HG03442 (cell line): ENCODE data around the gene SLC25A2.
"Not testable (repeated sequence)": the region's sequence is repeated elsewhere in the genome, so short reads cannot be mapped to it uniquely, and the experiment has no call there.

Source experiments
- ATAC-seq: cut with Tn5 transposase; IDR thresholded peaks from one replicate; pipeline ENCODE4 v1.9.1; 2021; ENCODE audit warnings: mild to moderate bottlenecking, moderate library complexity; ENCODE audit not compliant: unreplicated experiment

SLC25A2 gene

DNA sequence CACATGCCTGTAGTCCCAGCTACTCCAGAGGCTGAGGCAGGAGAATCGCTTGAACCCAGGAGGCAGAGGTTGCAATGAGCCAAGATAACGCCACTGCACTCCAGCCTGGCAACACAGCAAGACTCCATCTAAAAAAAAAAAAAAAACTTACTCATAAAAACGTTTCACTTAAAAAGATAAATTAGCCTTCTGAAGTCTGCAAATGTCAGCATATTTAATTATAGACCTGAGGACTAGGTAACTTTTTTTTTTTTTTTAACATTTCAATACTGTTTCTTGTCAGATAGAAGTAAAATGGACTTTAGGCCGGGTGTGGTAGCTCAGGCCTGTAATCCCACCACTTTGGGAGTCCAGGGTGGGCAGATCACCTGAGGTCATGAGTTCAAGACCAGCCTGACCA is 13.1 kb upstream of the SLC25A2 start:
- not testable (repeated sequence) for ATAC-seq

DNA sequence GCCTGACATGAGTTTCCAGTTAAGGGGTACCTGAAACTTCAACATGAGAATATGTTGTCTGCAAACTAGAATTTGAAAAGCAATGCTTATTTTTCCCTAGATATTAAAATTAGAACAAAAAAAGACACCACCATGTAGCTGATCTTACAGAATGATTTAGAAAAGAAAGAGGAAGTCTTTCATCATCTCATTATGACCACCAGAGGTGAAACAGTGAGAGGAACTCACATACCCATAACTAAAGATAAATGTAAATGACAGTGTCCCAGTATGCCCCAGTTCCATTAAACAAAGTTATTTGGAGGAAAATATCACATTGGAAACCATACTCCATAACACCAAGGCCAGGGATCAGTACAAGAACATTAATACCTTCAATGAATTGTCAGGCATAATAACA is 9.9 kb upstream of the SLC25A2 start:
- no peak for ATAC-seq

DNA sequence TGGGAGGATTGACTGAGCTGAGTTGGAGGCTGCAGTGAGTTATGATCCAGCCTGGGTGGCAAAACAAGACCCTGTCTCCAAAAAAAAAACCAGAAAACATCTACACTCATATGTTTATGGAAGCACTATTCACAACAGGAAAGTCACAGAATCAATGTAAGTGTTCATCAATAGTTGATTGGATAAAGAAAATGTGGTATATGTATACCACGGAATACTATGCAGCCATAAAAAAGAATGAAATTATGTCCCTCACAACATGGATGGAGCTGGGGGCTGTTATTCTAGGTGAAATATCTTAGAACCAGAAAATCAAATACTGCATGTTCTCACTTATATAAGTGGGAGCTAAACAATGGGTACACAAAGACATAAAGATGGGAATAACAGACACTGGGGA is 2.8 kb upstream of the SLC25A2 start:
- ATAC-seq, result no peak

DNA sequence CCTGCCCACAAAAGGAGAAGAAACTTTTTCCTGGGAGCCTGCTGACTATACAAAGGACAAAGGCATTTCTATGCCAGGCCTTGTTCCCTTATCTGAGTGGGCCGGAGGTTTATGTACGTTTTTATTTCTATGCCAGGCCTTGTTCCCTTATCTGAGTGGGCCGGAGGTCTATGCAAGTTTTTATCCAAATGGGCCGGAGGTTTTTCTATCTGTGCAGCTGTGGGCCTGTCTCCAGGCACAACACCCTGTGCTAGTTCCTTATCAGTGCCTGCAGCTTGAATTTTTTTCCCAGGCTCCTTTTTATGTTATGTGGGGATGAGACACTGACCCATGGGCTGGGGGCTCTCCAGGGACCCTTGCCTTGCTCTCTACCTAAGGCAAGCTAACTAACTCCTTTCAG is 5.5 kb downstream of the SLC25A2 start:
- no peak for ATAC-seq

DNA sequence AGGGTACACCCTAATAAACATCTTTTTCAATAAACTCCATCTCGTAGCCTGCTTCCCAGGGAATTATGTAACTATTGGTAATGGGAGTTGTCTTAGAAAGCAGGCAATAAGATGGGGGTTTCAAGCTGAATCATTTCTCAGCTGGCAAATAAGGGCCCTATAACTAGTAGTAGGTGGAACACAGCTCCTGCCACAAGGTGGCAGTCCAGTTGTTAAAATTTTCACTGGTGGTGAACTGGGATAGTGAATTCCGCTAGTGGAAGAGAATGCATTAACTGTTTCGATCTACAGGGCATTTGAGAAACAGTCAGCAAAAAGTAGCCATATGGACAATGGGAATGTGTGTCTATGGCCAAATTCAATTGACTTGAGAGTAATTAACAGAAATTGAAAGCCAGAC is 30.9 kb downstream of the SLC25A2 start:
- no peak for ATAC-seq

DNA sequence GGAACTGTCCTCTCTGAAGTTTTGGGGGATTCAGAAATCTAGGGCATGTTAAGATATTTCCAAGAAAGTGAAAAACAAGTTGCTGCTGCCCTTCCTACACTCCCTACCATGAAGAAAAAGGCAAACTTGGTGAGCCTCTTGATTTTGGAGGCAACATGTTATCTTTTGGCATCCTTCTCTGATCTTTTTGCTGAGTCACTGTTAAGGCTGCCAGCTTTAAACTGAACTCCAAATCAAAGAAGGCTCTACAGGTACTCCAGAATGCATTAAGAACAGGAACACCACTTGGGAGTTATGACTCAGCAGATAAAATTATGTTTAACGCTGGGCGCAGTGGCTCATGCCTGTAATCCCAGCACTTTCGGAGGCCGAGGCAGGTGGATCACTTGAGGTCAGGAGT is 34.7 kb downstream of the SLC25A2 start:
- no peak for ATAC-seq

DNA sequence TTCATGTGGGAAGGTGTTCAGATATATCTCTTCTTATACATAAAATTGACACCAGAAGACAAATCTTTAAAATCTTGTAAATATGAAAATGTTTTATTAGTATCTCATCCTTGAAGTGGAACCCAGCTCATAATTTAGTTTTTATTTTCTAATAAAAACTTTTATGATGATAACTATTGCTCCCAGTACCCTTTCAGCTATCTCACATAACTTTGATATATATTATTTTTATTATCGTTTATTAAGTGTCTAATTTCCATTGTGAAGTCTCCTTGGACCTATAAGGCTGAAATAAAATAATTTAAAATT is 42.7 kb downstream of the SLC25A2 start:
- ATAC-seq, result no peak

DNA sequence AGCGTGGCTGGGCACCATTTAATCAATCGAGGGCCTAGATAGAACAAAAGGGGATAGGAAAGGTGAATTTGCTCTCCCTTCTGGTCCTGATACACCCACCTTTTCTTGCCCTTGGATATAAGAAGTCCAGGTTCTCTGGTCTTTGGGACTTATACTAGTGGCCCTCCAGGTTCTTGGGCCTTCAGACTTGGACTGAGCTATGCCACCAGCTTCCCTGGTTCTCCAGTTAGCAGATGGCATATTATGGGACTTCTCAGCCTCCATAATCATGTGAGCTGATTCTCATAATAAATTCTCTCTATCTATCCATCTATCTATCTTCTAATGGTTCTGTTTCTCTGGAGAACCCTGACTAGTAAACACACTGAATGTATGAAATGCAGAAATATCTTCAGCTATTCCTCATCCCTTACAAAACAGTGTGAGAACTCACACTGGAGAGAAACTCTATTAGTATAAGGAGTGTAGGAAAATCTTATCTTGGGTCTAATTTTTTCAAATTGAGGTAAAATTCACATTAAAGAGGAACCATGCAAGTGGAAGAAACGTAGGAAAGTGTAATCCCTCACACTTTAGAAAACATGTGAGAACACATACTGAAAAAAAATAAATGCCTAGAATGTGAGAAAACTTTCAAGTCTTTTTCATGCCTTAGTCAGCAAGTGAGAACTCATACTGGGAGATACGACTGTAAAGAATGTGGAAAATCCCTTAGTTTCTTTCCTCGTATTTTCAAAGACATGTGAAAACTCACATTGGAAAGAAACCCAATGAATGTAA is 43.2 kb downstream of the SLC25A2 start:
- ATAC-seq, result no peak

DNA sequence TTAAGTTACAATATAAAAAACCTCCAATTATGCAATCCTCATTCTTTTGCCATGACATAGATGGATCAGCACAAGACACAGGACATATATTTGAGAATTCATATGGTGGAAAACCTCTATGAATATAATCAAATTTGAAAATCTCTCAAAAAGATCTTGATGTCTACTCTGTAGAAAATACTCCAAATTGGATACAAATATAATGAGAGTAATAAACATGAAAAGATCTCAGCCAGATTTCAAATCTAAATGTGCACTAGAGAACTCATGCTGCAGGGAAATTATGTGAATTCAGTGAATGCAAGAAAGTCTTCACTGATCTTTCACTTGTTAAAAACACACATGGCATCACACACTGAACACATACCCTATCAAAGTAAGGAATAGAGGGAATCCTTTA is 44.9 kb downstream of the SLC25A2 start:
- ATAC-seq, result no peak

DNA sequence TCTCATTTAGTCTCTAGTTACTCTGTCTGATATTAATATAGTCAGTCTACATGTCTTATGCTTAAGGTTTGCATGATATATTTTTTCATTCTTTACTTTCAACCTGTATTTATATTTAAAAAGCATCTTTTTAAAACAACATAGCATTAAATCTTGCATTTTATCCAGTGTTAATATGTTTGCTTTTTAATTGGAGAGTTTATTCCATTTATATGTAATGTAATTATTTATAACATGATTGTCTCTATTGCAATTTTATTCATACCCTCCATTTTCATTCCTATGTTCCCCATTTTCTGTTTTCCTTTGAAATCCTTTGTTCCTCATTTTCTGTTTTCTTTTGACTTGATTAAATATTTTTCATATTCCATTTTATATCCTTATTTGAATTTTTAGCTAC is 45.4 kb downstream of the SLC25A2 start:
- no peak for ATAC-seq
